Gastroesophageal sphincter (tissue), 3 donors: ENCODE data around the gene IGSF1.

Experiments
- POLR2AphosphoS5 ChIP-seq: sonication (generic); formaldehyde crosslinking; IDR thresholded peaks from one replicate; pipeline ENCODE4 v1.6.1; 2017; ENCODE audit warnings: antibody characterized with exemption
- TF ChIP-seq, protein P1 (sequence below), 4 experiments: fragments of 200-600 bp in 2 of 4; fragments of 450-650 bp in 2 of 4; sonication (generic) in 1 of 4; IDR thresholded peaks; one replicate each; pipeline ENCODE4 v1.5.1; 2017 to 2019; ENCODE audit warnings: antibody characterized with exemption in 4 of 4, mild to moderate bottlenecking in 2 of 4, moderate library complexity in 2 of 4

DNA sequence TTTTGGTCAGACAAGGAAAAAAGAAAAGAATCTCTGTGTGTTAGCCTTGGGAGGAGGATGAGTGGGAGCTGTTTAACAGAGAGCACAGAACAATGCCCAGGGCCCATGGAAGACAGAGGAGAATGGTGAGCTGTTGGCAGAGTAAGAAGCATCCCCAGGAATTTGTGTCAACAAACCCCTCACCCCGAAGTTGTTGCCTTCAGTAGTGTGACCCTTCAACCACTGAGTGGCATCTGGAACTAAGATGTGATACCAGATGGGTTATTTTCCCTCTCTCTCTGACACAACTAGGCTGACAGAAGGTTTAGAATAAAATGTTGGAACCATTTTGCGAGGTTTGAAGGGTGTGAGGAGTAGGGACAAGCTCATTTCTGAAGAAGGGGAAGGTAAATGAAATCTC lies 25.1 kb downstream of the IGSF1 start:
- TF ChIP-seq, protein P1, sequence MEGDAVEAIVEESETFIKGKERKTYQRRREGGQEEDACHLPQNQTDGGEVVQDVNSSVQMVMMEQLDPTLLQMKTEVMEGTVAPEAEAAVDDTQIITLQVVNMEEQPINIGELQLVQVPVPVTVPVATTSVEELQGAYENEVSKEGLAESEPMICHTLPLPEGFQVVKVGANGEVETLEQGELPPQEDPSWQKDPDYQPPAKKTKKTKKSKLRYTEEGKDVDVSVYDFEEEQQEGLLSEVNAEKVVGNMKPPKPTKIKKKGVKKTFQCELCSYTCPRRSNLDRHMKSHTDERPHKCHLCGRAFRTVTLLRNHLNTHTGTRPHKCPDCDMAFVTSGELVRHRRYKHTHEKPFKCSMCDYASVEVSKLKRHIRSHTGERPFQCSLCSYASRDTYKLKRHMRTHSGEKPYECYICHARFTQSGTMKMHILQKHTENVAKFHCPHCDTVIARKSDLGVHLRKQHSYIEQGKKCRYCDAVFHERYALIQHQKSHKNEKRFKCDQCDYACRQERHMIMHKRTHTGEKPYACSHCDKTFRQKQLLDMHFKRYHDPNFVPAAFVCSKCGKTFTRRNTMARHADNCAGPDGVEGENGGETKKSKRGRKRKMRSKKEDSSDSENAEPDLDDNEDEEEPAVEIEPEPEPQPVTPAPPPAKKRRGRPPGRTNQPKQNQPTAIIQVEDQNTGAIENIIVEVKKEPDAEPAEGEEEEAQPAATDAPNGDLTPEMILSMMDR (IDR thresholded peaks at IDR 0.05), result no peak
- no peak for TF ChIP-seq POLR2AphosphoS5
